PFSK-1 (cell line): ENCODE data around the gene AP1S1.

ENCODE experiments used
- FOXP2 ChIP-seq: optimal IDR thresholded peaks from 2 replicates; pipeline ENCODE3; 2011; ENCODE audit warnings: borderline replicate concordance, control low read depth, inconsistent platforms; ENCODE audit not compliant: insufficient read depth; ENCODE audit errors: extremely low read length, extremely low read depth
- POLR2AphosphoS5 ChIP-seq: IDR thresholded peaks from 2 replicates; pipeline ENCODE4 v1.6.1; 2012; ENCODE audit warnings: low read depth, mild to moderate bottlenecking, control low read depth, low read length, moderate library complexity
- REST ChIP-seq, 2 experiments: IDR thresholded peaks; 2 replicates each; pipeline versions ENCODE4 v1.6.1 to v1.8.0; 2011 to 2012; ENCODE audit warnings: low read depth in 2 of 2, low read length in 2 of 2, control low read depth in 1 of 2, inconsistent platforms in 1 of 2, mild to moderate bottlenecking in 1 of 2, moderate library complexity in 1 of 2; ENCODE audit not compliant: insufficient read depth in 1 of 2
- SIN3A ChIP-seq: IDR thresholded peaks from 2 replicates; pipeline ENCODE4 v1.6.1; 2012; ENCODE audit warnings: mild to moderate bottlenecking, low read length, moderate library complexity, borderline replicate concordance; ENCODE audit not compliant: insufficient read depth
- TAF1 ChIP-seq: IDR thresholded peaks from 2 replicates; pipeline ENCODE4 v1.6.1; 2012; ENCODE audit warnings: low read length, control low read depth, borderline replicate concordance; ENCODE audit not compliant: insufficient read depth

Gene AP1S1

GRCh38 chr7:101165075-101165957 lies 11.0 kb downstream of the AP1S1 start, which contains the start of gene VGF:
Gene VGF (minus strand): TSS chr7:101165569. CDS start chr7:101164843, 726 bp downstream.
- TF ChIP-seq TAF1, result peak; percentile 89
- peak; percentile 86 for TF ChIP-seq POLR2AphosphoS5
- no peak for TF ChIP-seq FOXP2
- TF ChIP-seq SIN3A, result peak; percentile 95; the same call in 1 of the 2 replicates
- peak in 1 of 2 experiments; percentile 99; a peak in 2 of 4 replicates for TF ChIP-seq REST (IDR thresholded peaks at IDR 0.05; ENCODE audit: insufficient read depth in 1 of 2, low read depth in 2 of 2, low read length in 2 of 2)

- TF ChIP-seq REST (IDR thresholded peaks at IDR 0.05; ENCODE audit: insufficient read depth in 1 of 2, low read depth in 2 of 2, low read length in 2 of 2) (peak in 1 of 2 experiments; percentile 73; a peak in 1 of 4 replicates), FOXP2 (no peak), TAF1 (0 out of 2 replicates have a peak, but pooled peaks have one; percentile 30), SIN3A (peak; percentile 26; the same call in 1 of the 2 replicates), POLR2AphosphoS5 (peak; percentile 64; the same call in 1 of the 2 replicates)
Observed at GRCh38 chr7:101165958-101166647, 11.8 kb downstream of the AP1S1 start.

GRCh38 chr7:101166648-101166908 lies 12.3 kb downstream of the AP1S1 start:
- TF ChIP-seq REST (IDR thresholded peaks at IDR 0.05; ENCODE audit: insufficient read depth in 1 of 2, low read depth in 2 of 2, low read length in 2 of 2), result no peak
- no peak for TF ChIP-seq POLR2AphosphoS5
- TF ChIP-seq SIN3A, result no peak
- TF ChIP-seq FOXP2, result no peak
- no peak for TF ChIP-seq TAF1

GRCh38 chr7:101166909-101167644 lies 12.8 kb downstream of the AP1S1 start:
- TF ChIP-seq TAF1, result no peak
- peak; percentile 77; the same call in 1 of the 2 replicates for TF ChIP-seq SIN3A
- TF ChIP-seq FOXP2, result no peak
- TF ChIP-seq POLR2AphosphoS5, result peak; percentile 51
- no peak for TF ChIP-seq REST (IDR thresholded peaks at IDR 0.05; ENCODE audit: insufficient read depth in 1 of 2, low read depth in 2 of 2, low read length in 2 of 2)
